Measurements from ENCODE around the gene TMSB4X. TPM values are rescaled to one million over a fixed set of nuclear protein-coding genes. Genes with fewer than 3 reads are reported as not detected.

TMSB4X gene
- total and polyA plus RNA-seq, 2 donors (not counting 3 experiments of a cell fraction or from before 2014, with no cell fraction given), result 4,136 to 6,858 TPM

GRCh38 chrX:12987900-12988594 lies 13.1 kb downstream of the TMSB4X start:
- H3K9me1 ChIP-seq (replicated peaks; ENCODE audit: control insufficient read depth, extremely low read depth, insufficient read depth, low read length), result no peaks in the 10 kb centered on the region
- H3K9ac ChIP-seq (replicated peaks; ENCODE audit: extremely low read depth, insufficient read depth, low read length), result no peak overlapping the region
- no peak for DNase-seq (ENCODE audit: low read depth, low spot score)
- no peaks in the 10 kb centered on the region for H3K36me3 ChIP-seq (ENCODE audit: control insufficient read depth in 2 of 2, extremely low read depth in 1 of 2, insufficient read depth in 2 of 2, low read length in 2 of 2)
- H3K4me2 ChIP-seq (ENCODE audit: insufficient read depth, low read length), result no peak overlapping the region
- no peak for TF ChIP-seq EZH2 (IDR thresholded peaks at IDR 0.05; ENCODE audit: borderline replicate concordance, low read depth, low read length, severe bottlenecking)
- no peak for TF ChIP-seq FOS (IDR thresholded peaks at IDR 0.05; ENCODE audit: borderline replicate concordance, insufficient read depth, low read length)
- no peak for TF ChIP-seq MAX (IDR thresholded peaks at IDR 0.05; ENCODE audit: insufficient read depth, insufficient read length)
- TF ChIP-seq POLR2AphosphoS5 (IDR thresholded peaks at IDR 0.05; ENCODE audit: insufficient read depth, low read depth, low read length), result no peak
- no peak for TF ChIP-seq JUN (IDR thresholded peaks at IDR 0.05; ENCODE audit: borderline replicate concordance, insufficient read depth, insufficient read length, low read depth)
- no peak for TF ChIP-seq POLR2A (IDR thresholded peaks at IDR 0.05; ENCODE audit: low read depth, low read length)
- no peak for TF ChIP-seq CTCF (IDR thresholded peaks at IDR 0.05; ENCODE audit: extremely low read depth in 1 of 2, insufficient read depth in 1 of 2, low read depth in 1 of 2, low read length in 2 of 2)
- TF ChIP-seq GATA2 (IDR thresholded peaks at IDR 0.05; ENCODE audit: insufficient read depth, insufficient read length, low read depth, low read length), result no peak
- no peak for TF ChIP-seq MYC (IDR thresholded peaks at IDR 0.05; ENCODE audit: low read depth, low read length)
- ChIA-PET CTCF (no interaction called here), POLR2A (no interaction called here)
- H3K27me3 ChIP-seq (ENCODE audit: control insufficient read depth in 2 of 2, insufficient read depth in 2 of 2, low read length in 2 of 2), result no peaks in the 10 kb centered on the region
- dilution Hi-C loops (cut with MboI; ENCODE audit: extremely low pct_ligation_motif_present, low sequenced_read_pairs) (no loop called here), intact Hi-C loops (cut with micrococcal nuclease) (no loop called here)
- no peaks in the 10 kb centered on the region for H4K20me1 ChIP-seq (replicated peaks; ENCODE audit: control insufficient read depth, extremely low read depth, insufficient read depth, low read length)
- no TSS peak for BruUV-seq (replicated peaks)
- H2AFZ ChIP-seq (ENCODE audit: low read depth, low read length), result no peak overlapping the region
- H3K27ac ChIP-seq (ENCODE audit: insufficient read depth, low read depth, low read length), result no peak overlapping the region
- no peak overlapping the region for H3K4me3 ChIP-seq (replicated peaks in 1 of 3; ENCODE audit: insufficient read depth in 1 of 3, low read depth in 1 of 3, low read length in 3 of 3)
- peaks cover 24% of the 10 kb centered on the region for H3K4me1 ChIP-seq (ENCODE audit: control insufficient read depth, extremely low read depth, insufficient read depth, low read length)
- no peak for FAIRE-seq
- H3K79me2 ChIP-seq (ENCODE audit: control insufficient read depth, insufficient read depth, low read length), result no peaks in the 10 kb centered on the region
- no peaks in the 10 kb centered on the region for H3K9me3 ChIP-seq (replicated peaks; ENCODE audit: control insufficient read depth, insufficient read depth, low read length)

All from endothelial cell of umbilical vein (primary cell).